HG02588 (cell line): Measurements from ENCODE around the gene PRKCZ.

Experiments
- ATAC-seq: cut with Tn5 transposase; IDR thresholded peaks from one replicate; pipeline ENCODE4 v1.9.1; 2021; ENCODE audit warnings: mild to moderate bottlenecking, moderate library complexity; ENCODE audit not compliant: unreplicated experiment

PRKCZ gene

GRCh38 chr1:2151911-2152310 is 101.7 kb downstream of the PRKCZ start:
- no peak for ATAC-seq

GRCh38 chr1:2152954-2153353 is 102.7 kb downstream of the PRKCZ start:
- no peak for ATAC-seq

GRCh38 chr1:2154022-2154421 is 103.8 kb downstream of the PRKCZ start:
- no peak for ATAC-seq

- no peak for ATAC-seq
These were observed 105.0 kb downstream of the PRKCZ start for GRCh38 chr1:2155147-2155598.

GRCh38 chr1:2155788-2156187 is 105.6 kb downstream of the PRKCZ start:
- ATAC-seq: no peak

GRCh38 chr1:2156866-2157265 is 106.7 kb downstream of the PRKCZ start:
- ATAC-seq: no peak

- ATAC-seq: no peak
These were observed 107.6 kb downstream of the PRKCZ start for GRCh38 chr1:2157856-2158255.

GRCh38 chr1:2158272-2158671 is 108.1 kb downstream of the PRKCZ start:
- ATAC-seq: no peak

GRCh38 chr1:2159124-2159523 is 108.9 kb downstream of the PRKCZ start:
- ATAC-seq: no peak

GRCh38 chr1:2160451-2161300 is 110.5 kb downstream of the PRKCZ start:
- ATAC-seq: no peak

- ATAC-seq: no peak
These were observed 113.0 kb downstream of the PRKCZ start for GRCh38 chr1:2163205-2163604.

- ATAC-seq: no peak
These were observed 115.4 kb downstream of the PRKCZ start for GRCh38 chr1:2165646-2166045.

GRCh38 chr1:2166254-2166653 is 116.0 kb downstream of the PRKCZ start:
- ATAC-seq: no peak

GRCh38 chr1:2166695-2167094 is 116.5 kb downstream of the PRKCZ start:
- ATAC-seq: no peak

GRCh38 chr1:2168090-2168489 is 117.9 kb downstream of the PRKCZ start:
- ATAC-seq: no peak

- ATAC-seq: no peak
These were observed 118.3 kb downstream of the PRKCZ start for GRCh38 chr1:2168535-2168934.

- no peak for ATAC-seq
These were observed 119.1 kb downstream of the PRKCZ start for GRCh38 chr1:2169200-2169836.

GRCh38 chr1:2170211-2170610 is 120.0 kb downstream of the PRKCZ start:
- ATAC-seq: no peak

- no peak for ATAC-seq
These were observed 121.8 kb downstream of the PRKCZ start for GRCh38 chr1:2172012-2172411.

- ATAC-seq: no peak
These were observed 122.4 kb downstream of the PRKCZ start for GRCh38 chr1:2172551-2173146.

- ATAC-seq: no peak
These were observed 123.5 kb downstream of the PRKCZ start for GRCh38 chr1:2173546-2174347.
